HL-60 (cell line): ENCODE results near the gene GINS2.

Experiments
- DNase-seq, 2 experiments: peaks; one replicate each; pipeline ENCODE4 v3.0.0-alpha.2; 2010 to 2020; ENCODE audit warnings: low read depth in 1 of 2, low spot score in 1 of 2
- H3K27ac ChIP-seq: fragments of 250-450 bp; sonication (Bioruptor Pico); replicated peaks from 2 replicates; pipeline ENCODE4 v1.5.1; 2020; ENCODE audit warnings: mild to moderate bottlenecking, moderate library complexity
- H3K27me3 ChIP-seq: fragments of 250-450 bp; sonication (Bioruptor Pico); 2 replicates; pipeline ENCODE4 v1.5.1; 2021; ENCODE audit warnings: mild to moderate bottlenecking, moderate library complexity; ENCODE audit not compliant: insufficient read depth, poor library complexity, severe bottlenecking
- H3K4me3 ChIP-seq: replicated peaks from 2 replicates; pipeline ENCODE4 v1.5.1; 2011; ENCODE audit warnings: mild to moderate bottlenecking, control low read depth, low read length; ENCODE audit not compliant: insufficient read depth
- CTCF ChIP-seq: IDR thresholded peaks from one replicate; pipeline ENCODE4 v1.5.1; 2011; ENCODE audit warnings: low read length, control low read depth, inconsistent platforms; ENCODE audit not compliant: insufficient read depth
- GABPA ChIP-seq: IDR thresholded peaks from 2 replicates; pipeline ENCODE4 v1.6.1; 2012; ENCODE audit warnings: low read depth
- POLR2AphosphoS5 ChIP-seq: IDR thresholded peaks from 2 replicates; pipeline ENCODE4 v1.6.1; 2012; ENCODE audit warnings: low read depth
- REST ChIP-seq: IDR thresholded peaks from 2 replicates; pipeline ENCODE4 v1.6.1; 2012; ENCODE audit warnings: low read depth; ENCODE audit not compliant: insufficient replicate concordance
- SPI1 ChIP-seq: IDR thresholded peaks from 2 replicates; pipeline ENCODE4 v1.6.1; 2012; ENCODE audit warnings: low read depth, mild to moderate bottlenecking, borderline replicate concordance

The GINS2 gene

GRCh38 chr16:85627526-85628264, 61.1 kb downstream of the GINS2 start:
- Histone ChIP-seq H3K27ac (no peak overlapping the region), H3K4me3 (no peak overlapping the region), H3K27me3 (no peaks in the 10 kb centered on the region)
- no peak for DNase-seq
- TF ChIP-seq GABPA (no peak), CTCF (no peak), REST (no peak), SPI1 (no peak), POLR2AphosphoS5 (no peak)

DNA sequence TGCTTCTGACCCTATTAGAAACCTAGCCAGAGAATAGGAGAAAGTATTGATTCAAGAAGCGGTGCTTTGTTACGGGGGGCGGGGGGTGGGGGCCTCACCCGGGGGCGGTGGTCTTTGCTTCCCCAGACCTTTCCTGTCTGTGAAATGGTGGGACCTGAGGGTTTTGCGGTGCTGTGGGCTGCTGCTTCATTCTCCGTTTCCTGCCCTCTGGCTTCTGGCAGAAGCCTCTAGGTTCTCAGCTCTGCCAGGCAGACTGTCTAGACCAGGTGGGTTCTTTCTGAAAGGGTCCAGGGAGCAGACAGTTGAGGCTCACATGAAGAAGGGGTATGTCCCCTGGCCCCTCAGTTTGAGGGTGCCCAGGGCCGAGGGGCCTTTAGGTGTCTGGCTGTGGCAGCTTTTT, 61.7 kb downstream of the GINS2 start:
- H3K27me3 ChIP-seq = no peaks in the 10 kb centered on the region
- no peak for DNase-seq
- no peak overlapping the region for H3K27ac ChIP-seq
- TF ChIP-seq SPI1 (no peak), GABPA (no peak), POLR2AphosphoS5 (no peak), REST (no peak), CTCF (no peak)
- H3K4me3 ChIP-seq = no peak overlapping the region
